GM23338 (cell line): ENCODE results near the gene PTPRQ. TPM values are rescaled to one million over a fixed set of nuclear protein-coding genes. Genes with fewer than 3 reads are reported as not detected.
A peak's percentile ranks its signal among the peaks of the same experiment; 100 is the strongest.

Experiments
- ATAC-seq: fragments of 200-7000 bp; cut with Tn5 transposase; 3 replicates; pipeline ENCODE4 v1.9.1; 2020
- DNase-seq: peaks from one replicate; pipeline ENCODE4 v3.0.0-alpha.2; 2015; ENCODE audit warnings: low spot score
- H2AFZ ChIP-seq: fragments of 200-600 bp; sonication (generic); 2 replicates; pipeline ENCODE4 v1.8.0; 2016; ENCODE audit warnings: antibody characterized with exemption, mild to moderate bottlenecking, moderate library complexity
- H3F3A ChIP-seq: fragments of 200-600 bp; sonication (generic); replicated peaks from 2 replicates; pipeline ENCODE4 v1.8.0; 2017; ENCODE audit warnings: antibody characterized with exemption, mixed run types, low read depth
- H3K27ac ChIP-seq: fragments of 200-600 bp; sonication (generic); 2 replicates; pipeline ENCODE4 v1.6.1; 2016; ENCODE audit warnings: low read depth
- H3K27me3 ChIP-seq: fragments of 200-600 bp; sonication (generic); 2 replicates; pipeline ENCODE4 v1.8.0; 2016; ENCODE audit warnings: mild to moderate bottlenecking, mixed run types, moderate library complexity; ENCODE audit not compliant: insufficient read depth
- H3K36me3 ChIP-seq: fragments of 200-600 bp; sonication (generic); 2 replicates; pipeline ENCODE4 v1.8.0; 2016; ENCODE audit warnings: mild to moderate bottlenecking; ENCODE audit not compliant: insufficient read depth
- H3K4me1 ChIP-seq: fragments of 200-600 bp; sonication (generic); 2 replicates; pipeline ENCODE4 v1.8.0; 2016; ENCODE audit warnings: mild to moderate bottlenecking, moderate library complexity; ENCODE audit not compliant: insufficient read depth
- H3K4me2 ChIP-seq: fragments of 200-600 bp; sonication (generic); 2 replicates; pipeline ENCODE4 v1.7.1; 2017; ENCODE audit warnings: mixed run types
- H3K4me3 ChIP-seq: fragments of 200-600 bp; sonication (generic); 2 replicates; pipeline ENCODE4 v1.6.1; 2016; ENCODE audit warnings: mixed run types
- H3K79me2 ChIP-seq: fragments of 200-600 bp; sonication (generic); replicated peaks from 2 replicates; pipeline ENCODE4 v1.8.0; 2017; ENCODE audit warnings: mild to moderate bottlenecking; ENCODE audit not compliant: insufficient read depth
- H3K9me2 ChIP-seq: fragments of 200-600 bp; sonication (generic); 2 replicates; pipeline ENCODE4 v1.8.0; 2017; ENCODE audit not compliant: insufficient read depth
- H4K20me1 ChIP-seq: fragments of 200-600 bp; sonication (generic); replicated peaks from 2 replicates; pipeline ENCODE4 v1.8.0; 2017; ENCODE audit warnings: mild to moderate bottlenecking; ENCODE audit not compliant: insufficient read depth
- H3K27ac Mint-ChIP-seq: 2 replicates; pipeline ENCODE4 v1.8.0; 2020; ENCODE audit warnings: inconsistent platforms, mild to moderate bottlenecking, moderate library complexity, mixed read lengths
- H3K27me3 Mint-ChIP-seq: 3 replicates; pipeline ENCODE4 v1.8.0; 2022; ENCODE audit warnings: low read depth, mild to moderate bottlenecking, moderate library complexity, mixed read lengths, inconsistent platforms; ENCODE audit not compliant: insufficient read depth, poor library complexity
- H3K36me3 Mint-ChIP-seq: 3 replicates; pipeline ENCODE4 v1.8.0; 2021; ENCODE audit warnings: low read depth, mild to moderate bottlenecking, inconsistent platforms, moderate library complexity, mixed read lengths
- H3K4me1 Mint-ChIP-seq: 3 replicates; pipeline ENCODE4 v1.8.0; 2020; ENCODE audit warnings: mild to moderate bottlenecking, inconsistent platforms, mixed read lengths
- H3K4me3 Mint-ChIP-seq: 3 replicates; pipeline ENCODE4 v1.8.0; 2021; ENCODE audit warnings: moderate library complexity, mild to moderate bottlenecking, inconsistent platforms, mixed read lengths
- H3K9me3 Mint-ChIP-seq: 3 replicates; pipeline ENCODE4 v1.8.0; 2020; ENCODE audit warnings: moderate library complexity, mild to moderate bottlenecking, inconsistent platforms, mixed read lengths
- CREB1 ChIP-seq: fragments of 250-450 bp; sonication (Bioruptor Pico); IDR thresholded peaks from 2 replicates; pipeline ENCODE4 v1.5.0; 2020; ENCODE audit warnings: low read depth, mild to moderate bottlenecking, moderate library complexity
- EZH2phosphoT487 ChIP-seq: fragments of 200-600 bp; sonication (generic); IDR thresholded peaks from one replicate; pipeline ENCODE4 v1.8.1; 2018; ENCODE audit warnings: antibody characterized with exemption; ENCODE audit not compliant: unreplicated experiment
- JUNB ChIP-seq: IDR thresholded peaks from one replicate; pipeline ENCODE4 v1.6.1; 2016; ENCODE audit warnings: antibody characterized with exemption; ENCODE audit not compliant: unreplicated experiment
- POLR2AphosphoS5 ChIP-seq: IDR thresholded peaks from 2 replicates; pipeline ENCODE4 v1.6.1; 2016; ENCODE audit warnings: antibody characterized with exemption, low read depth
- ZNF331 ChIP-seq: fragments of 250-450 bp; sonication (Bioruptor Pico); IDR thresholded peaks from 2 replicates; pipeline ENCODE4 v1.5.0; 2020; ENCODE audit warnings: low read depth, mild to moderate bottlenecking, moderate library complexity
- polyA plus RNA-seq: library from polyadenylated mRNA; unstranded; fragments of >200 nt; fragmentation: Nextera tagmentation; extraction: Ambion mirVana; gene quantifications from 2 replicates; pipeline ENCODE4 v1.2.1, GENCODE V29; 2016
- total RNA-seq: library from RNA; depleted of rRNA; stranded (reverse); fragments of >200 nt; shearing (Covaris generic); gene quantifications from 2 replicates; pipeline ENCODE4 v1.2.3, GENCODE V29; 2014
- TF ChIP-seq, protein P1 (sequence below): IDR thresholded peaks from 2 replicates; pipeline ENCODE4 v1.6.1; 2016; ENCODE audit warnings: antibody characterized with exemption
- TF ChIP-seq, protein P2 (sequence below), 2 experiments: fragments of 200-600 bp in 1 of 2; sonication (generic) in 1 of 2; conservative IDR thresholded peaks; 2 replicates each; pipeline versions ENCODE4 v1.5.1 to v1.6.1; 2016 to 2017; ENCODE audit warnings: antibody characterized with exemption in 2 of 2, low read depth in 2 of 2, mild to moderate bottlenecking in 2 of 2, moderate library complexity in 1 of 2
- TF ChIP-seq, protein P3 (sequence below): fragments of 250-450 bp; sonication (Bioruptor Pico); IDR thresholded peaks from 2 replicates; pipeline ENCODE4 v1.5.0; 2020; ENCODE audit warnings: mild to moderate bottlenecking, moderate library complexity

PTPRQ gene
- total and polyA plus RNA-seq, 2 experiments from 2014 or later, result not detected

DNA sequence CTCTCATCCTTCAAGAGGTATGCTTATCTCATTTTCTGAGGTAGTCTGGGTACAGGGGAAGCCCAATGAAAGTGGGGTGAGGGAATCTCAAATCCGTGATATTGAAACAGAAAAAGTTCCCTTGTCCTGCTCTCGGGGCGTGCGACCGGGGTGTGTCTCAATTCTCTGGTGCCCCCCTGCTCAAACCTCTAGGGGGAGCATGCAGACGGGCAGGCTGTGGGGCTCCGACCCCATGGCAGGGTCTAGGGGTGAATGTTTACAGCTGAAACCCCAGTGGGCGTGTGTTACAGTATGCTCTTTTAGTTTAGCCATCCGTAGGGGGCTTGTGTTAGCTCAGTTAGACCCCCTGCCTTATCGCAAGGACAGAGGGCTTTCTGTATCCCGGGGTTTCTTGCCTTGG, 68.7 kb downstream of the PTPRQ start:
- Histone ChIP-seq H4K20me1 (no peaks in the 10 kb centered on the region), H2AFZ (peak overlapping the region; percentile 15; the same call in 1 of the 2 replicates), H3K27ac (no peak overlapping the region), H3F3A (no peaks in the 10 kb centered on the region), H3K9me2 (no peaks in the 10 kb centered on the region), H3K27me3 (no peaks in the 10 kb centered on the region), H3K4me3 (no peak overlapping the region), H3K4me2 (no peak overlapping the region), H3K36me3 (no peaks in the 10 kb centered on the region), H3K4me1 (no peaks in the 10 kb centered on the region), H3K79me2 (no peaks in the 10 kb centered on the region)
- Mint-ChIP-seq H3K4me3 (no peak overlapping the region), H3K9me3 (peaks cover 3% of the 10 kb centered on the region; the same call in 2 of the 3 replicates), H3K4me1 (no peaks in the 10 kb centered on the region; the same call in 2 of the 3 replicates), H3K27me3 (no peaks in the 10 kb centered on the region), H3K36me3 (0 out of 3 replicates have a peak, but pooled peaks cover 2% of the 10 kb centered on the region), H3K27ac (no peak overlapping the region; the same call in 1 of the 2 replicates)
- TF ChIP-seq, protein P1, sequence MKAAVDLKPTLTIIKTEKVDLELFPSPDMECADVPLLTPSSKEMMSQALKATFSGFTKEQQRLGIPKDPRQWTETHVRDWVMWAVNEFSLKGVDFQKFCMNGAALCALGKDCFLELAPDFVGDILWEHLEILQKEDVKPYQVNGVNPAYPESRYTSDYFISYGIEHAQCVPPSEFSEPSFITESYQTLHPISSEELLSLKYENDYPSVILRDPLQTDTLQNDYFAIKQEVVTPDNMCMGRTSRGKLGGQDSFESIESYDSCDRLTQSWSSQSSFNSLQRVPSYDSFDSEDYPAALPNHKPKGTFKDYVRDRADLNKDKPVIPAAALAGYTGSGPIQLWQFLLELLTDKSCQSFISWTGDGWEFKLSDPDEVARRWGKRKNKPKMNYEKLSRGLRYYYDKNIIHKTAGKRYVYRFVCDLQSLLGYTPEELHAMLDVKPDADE, result no peak
- TF ChIP-seq ZNF331 (CRISPR knock-in tag) (no peak), JUNB (no peak), CREB1 (CRISPR knock-in tag) (no peak), EZH2phosphoT487 (no peak), POLR2AphosphoS5 (no peak)
- TF ChIP-seq, protein P2, sequence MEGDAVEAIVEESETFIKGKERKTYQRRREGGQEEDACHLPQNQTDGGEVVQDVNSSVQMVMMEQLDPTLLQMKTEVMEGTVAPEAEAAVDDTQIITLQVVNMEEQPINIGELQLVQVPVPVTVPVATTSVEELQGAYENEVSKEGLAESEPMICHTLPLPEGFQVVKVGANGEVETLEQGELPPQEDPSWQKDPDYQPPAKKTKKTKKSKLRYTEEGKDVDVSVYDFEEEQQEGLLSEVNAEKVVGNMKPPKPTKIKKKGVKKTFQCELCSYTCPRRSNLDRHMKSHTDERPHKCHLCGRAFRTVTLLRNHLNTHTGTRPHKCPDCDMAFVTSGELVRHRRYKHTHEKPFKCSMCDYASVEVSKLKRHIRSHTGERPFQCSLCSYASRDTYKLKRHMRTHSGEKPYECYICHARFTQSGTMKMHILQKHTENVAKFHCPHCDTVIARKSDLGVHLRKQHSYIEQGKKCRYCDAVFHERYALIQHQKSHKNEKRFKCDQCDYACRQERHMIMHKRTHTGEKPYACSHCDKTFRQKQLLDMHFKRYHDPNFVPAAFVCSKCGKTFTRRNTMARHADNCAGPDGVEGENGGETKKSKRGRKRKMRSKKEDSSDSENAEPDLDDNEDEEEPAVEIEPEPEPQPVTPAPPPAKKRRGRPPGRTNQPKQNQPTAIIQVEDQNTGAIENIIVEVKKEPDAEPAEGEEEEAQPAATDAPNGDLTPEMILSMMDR (conservative IDR thresholded peaks at IDR 0.05; ENCODE audit: low read depth in 2 of 2), result peak; percentile 50 to 55
- TF ChIP-seq, protein P3, sequence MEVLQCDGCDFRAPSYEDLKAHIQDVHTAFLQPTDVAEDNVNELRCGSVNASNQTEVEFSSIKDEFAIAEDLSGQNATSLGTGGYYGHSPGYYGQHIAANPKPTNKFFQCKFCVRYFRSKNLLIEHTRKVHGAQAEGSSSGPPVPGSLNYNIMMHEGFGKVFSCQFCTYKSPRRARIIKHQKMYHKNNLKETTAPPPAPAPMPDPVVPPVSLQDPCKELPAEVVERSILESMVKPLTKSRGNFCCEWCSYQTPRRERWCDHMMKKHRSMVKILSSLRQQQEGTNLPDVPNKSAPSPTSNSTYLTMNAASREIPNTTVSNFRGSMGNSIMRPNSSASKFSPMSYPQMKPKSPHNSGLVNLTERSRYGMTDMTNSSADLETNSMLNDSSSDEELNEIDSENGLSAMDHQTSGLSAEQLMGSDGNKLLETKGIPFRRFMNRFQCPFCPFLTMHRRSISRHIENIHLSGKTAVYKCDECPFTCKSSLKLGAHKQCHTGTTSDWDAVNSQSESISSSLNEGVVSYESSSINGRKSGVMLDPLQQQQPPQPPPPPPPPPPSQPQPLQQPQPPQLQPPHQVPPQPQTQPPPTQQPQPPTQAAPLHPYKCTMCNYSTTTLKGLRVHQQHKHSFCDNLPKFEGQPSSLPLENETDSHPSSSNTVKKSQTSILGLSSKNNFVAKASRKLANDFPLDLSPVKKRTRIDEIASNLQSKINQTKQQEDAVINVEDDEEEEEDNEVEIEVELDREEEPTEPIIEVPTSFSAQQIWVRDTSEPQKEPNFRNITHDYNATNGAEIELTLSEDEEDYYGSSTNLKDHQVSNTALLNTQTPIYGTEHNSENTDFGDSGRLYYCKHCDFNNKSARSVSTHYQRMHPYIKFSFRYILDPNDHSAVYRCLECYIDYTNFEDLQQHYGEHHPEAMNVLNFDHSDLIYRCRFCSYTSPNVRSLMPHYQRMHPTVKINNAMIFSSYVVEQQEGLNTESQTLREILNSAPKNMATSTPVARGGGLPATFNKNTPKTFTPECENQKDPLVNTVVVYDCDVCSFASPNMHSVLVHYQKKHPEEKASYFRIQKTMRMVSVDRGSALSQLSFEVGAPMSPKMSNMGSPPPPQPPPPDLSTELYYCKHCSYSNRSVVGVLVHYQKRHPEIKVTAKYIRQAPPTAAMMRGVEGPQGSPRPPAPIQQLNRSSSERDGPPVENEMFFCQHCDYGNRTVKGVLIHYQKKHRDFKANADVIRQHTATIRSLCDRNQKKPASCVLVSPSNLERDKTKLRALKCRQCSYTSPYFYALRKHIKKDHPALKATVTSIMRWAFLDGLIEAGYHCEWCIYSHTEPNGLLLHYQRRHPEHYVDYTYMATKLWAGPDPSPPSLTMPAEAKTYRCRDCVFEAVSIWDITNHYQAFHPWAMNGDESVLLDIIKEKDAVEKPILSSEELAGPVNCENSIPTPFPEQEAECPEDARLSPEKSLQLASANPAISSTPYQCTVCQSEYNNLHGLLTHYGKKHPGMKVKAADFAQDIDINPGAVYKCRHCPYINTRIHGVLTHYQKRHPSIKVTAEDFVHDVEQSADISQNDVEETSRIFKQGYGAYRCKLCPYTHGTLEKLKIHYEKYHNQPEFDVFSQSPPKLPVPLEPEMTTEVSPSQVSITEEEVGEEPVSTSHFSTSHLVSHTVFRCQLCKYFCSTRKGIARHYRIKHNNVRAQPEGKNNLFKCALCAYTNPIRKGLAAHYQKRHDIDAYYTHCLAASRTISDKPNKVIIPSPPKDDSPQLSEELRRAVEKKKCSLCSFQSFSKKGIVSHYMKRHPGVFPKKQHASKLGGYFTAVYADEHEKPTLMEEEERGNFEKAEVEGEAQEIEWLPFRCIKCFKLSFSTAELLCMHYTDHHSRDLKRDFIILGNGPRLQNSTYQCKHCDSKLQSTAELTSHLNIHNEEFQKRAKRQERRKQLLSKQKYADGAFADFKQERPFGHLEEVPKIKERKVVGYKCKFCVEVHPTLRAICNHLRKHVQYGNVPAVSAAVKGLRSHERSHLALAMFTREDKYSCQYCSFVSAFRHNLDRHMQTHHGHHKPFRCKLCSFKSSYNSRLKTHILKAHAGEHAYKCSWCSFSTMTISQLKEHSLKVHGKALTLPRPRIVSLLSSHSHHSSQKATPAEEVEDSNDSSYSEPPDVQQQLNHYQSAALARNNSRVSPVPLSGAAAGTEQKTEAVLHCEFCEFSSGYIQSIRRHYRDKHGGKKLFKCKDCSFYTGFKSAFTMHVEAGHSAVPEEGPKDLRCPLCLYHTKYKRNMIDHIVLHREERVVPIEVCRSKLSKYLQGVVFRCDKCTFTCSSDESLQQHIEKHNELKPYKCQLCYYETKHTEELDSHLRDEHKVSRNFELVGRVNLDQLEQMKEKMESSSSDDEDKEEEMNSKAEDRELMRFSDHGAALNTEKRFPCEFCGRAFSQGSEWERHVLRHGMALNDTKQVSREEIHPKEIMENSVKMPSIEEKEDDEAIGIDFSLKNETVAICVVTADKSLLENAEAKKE (CRISPR knock-in tag), result no peak
- peak; percentile 77 for ATAC-seq
- peak; percentile 40 for DNase-seq
